HEK293 (cell line): ENCODE results near the gene CANX.
"Not testable (repeated sequence)": the region's sequence is repeated elsewhere in the genome, so short reads cannot be mapped to it uniquely, and the experiment has no call there.

Experiments used
- CTCF ChIA-PET: fragments of 350-600 bp; formaldehyde crosslinking; extraction: SDS; loops from one replicate; lab custom pipeline; 2021; ENCODE audit warnings: antibody characterized with exemption; lab: Yijun Ruan, JAX
- POLR2A ChIA-PET: fragments of 300-600 bp; formaldehyde crosslinking; extraction: SDS; loops from one replicate; lab custom pipeline; 2020; ENCODE audit warnings: antibody characterized with exemption, inconsistent platforms; lab: Yijun Ruan, JAX
- H3K27ac ChIP-seq: fragments of 200-500 bp; sonication (Bioruptor generic); 2 replicates; pipeline ENCODE4 v1.5.1; 2014; ENCODE audit warnings: low read depth, low read length, control low read depth, inconsistent platforms; ENCODE audit errors: extremely low read depth
- H3K36me3 ChIP-seq, 2 experiments: fragments of 200-500 bp in 1 of 2; sonication (Bioruptor generic) in 1 of 2; 1 replicate in 1 of 2; 2 replicates in 1 of 2; pipeline ENCODE4 v1.5.1; 2014 to 2017; ENCODE audit warnings: inconsistent platforms in 2 of 2, low read length in 2 of 2; ENCODE audit not compliant: control insufficient read depth in 2 of 2, insufficient read depth in 1 of 2
- H3K4me1 ChIP-seq: fragments of 200-500 bp; sonication (Bioruptor generic); 2 replicates; pipeline ENCODE4 v1.5.1; 2014; ENCODE audit warnings: mild to moderate bottlenecking, low read length, inconsistent platforms; ENCODE audit not compliant: control insufficient read depth, insufficient read depth
- H3K4me3 ChIP-seq: 2 replicates; pipeline ENCODE4 v1.5.1; 2011; ENCODE audit warnings: low read depth, mild to moderate bottlenecking, control low read depth, low read length, moderate library complexity
- H3K9me3 ChIP-seq: fragments of 200-500 bp; sonication (Bioruptor generic); 2 replicates; pipeline ENCODE4 v1.5.1; 2014; ENCODE audit warnings: low read depth, low read length, inconsistent platforms; ENCODE audit not compliant: control insufficient read depth, insufficient read depth
- GFI1B ChIP-seq: fragments of 450-650 bp; formaldehyde crosslinking; IDR thresholded peaks from 2 replicates; pipeline ENCODE4 v1.5.1; 2016; ENCODE audit warnings: missing biosample characterization, missing genetic modification characterization
- GLIS2 ChIP-seq: fragments of 450-650 bp; formaldehyde crosslinking; IDR thresholded peaks from 2 replicates; pipeline ENCODE4 v1.5.1; 2016; ENCODE audit warnings: missing biosample characterization, missing genetic modification characterization
- PBX3 ChIP-seq: sonication (generic); formaldehyde crosslinking; IDR thresholded peaks from 2 replicates; pipeline ENCODE4 v1.8.1; 2022; ENCODE audit warnings: mild to moderate bottlenecking, moderate library complexity, missing genetic modification reagents
- PRDM1 ChIP-seq: fragments of 450-650 bp; formaldehyde crosslinking; IDR thresholded peaks from 2 replicates; pipeline ENCODE4; 2016; ENCODE audit warnings: missing biosample characterization, missing genetic modification characterization
- TRIM28 ChIP-seq: IDR thresholded peaks from 2 replicates; pipeline ENCODE4 v1.6.1; 2011; ENCODE audit warnings: low read length, control low read depth, borderline replicate concordance
- ZNF112 ChIP-seq: fragments of 450-650 bp; formaldehyde crosslinking; IDR thresholded peaks from 2 replicates; pipeline ENCODE4 v1.5.0; 2017; ENCODE audit warnings: missing biosample characterization, missing genetic modification characterization
- ZNF223 ChIP-seq: fragments of 450-650 bp; formaldehyde crosslinking; IDR thresholded peaks from 2 replicates; pipeline ENCODE4 v1.5.1; 2016; ENCODE audit warnings: missing biosample characterization, missing genetic modification characterization
- ZNF341 ChIP-seq: fragments of 450-650 bp; formaldehyde crosslinking; IDR thresholded peaks from 2 replicates; pipeline ENCODE4; 2016; ENCODE audit warnings: low read depth, missing biosample characterization, missing genetic modification characterization
- ZNF366 ChIP-seq: fragments of 450-650 bp; formaldehyde crosslinking; conservative IDR thresholded peaks from 2 replicates; pipeline ENCODE4 v1.5.1; 2016; ENCODE audit warnings: missing biosample characterization, missing genetic modification characterization
- ZNF513 ChIP-seq: fragments of 450-650 bp; IDR thresholded peaks from 2 replicates; pipeline ENCODE4 v1.5.1; 2018; ENCODE audit warnings: missing biosample characterization, missing genetic modification characterization
- ZNF514 ChIP-seq: fragments of 450-650 bp; formaldehyde crosslinking; IDR thresholded peaks from 2 replicates; pipeline ENCODE4 v1.5.1; 2016; ENCODE audit warnings: missing biosample characterization, missing genetic modification characterization
- ZNF558 ChIP-seq: fragments of 450-650 bp; formaldehyde crosslinking; IDR thresholded peaks from 2 replicates; pipeline ENCODE4 v1.5.1; 2016; ENCODE audit warnings: missing biosample characterization, missing genetic modification characterization
- ZNF561 ChIP-seq: fragments of 450-650 bp; IDR thresholded peaks from 2 replicates; pipeline ENCODE4 v1.5.1; 2018; ENCODE audit warnings: missing biosample characterization, missing genetic modification characterization, borderline replicate concordance
- ZNF600 ChIP-seq: fragments of 450-650 bp; formaldehyde crosslinking; IDR thresholded peaks from 2 replicates; pipeline ENCODE4 v1.5.1; 2016; ENCODE audit warnings: missing biosample characterization, missing genetic modification characterization
- TF ChIP-seq, protein P1 (sequence below): fragments of 450-650 bp; formaldehyde crosslinking; IDR thresholded peaks from 2 replicates; pipeline ENCODE4 v1.5.1; 2016; ENCODE audit warnings: missing biosample characterization, missing genetic modification characterization

Gene CANX

DNA sequence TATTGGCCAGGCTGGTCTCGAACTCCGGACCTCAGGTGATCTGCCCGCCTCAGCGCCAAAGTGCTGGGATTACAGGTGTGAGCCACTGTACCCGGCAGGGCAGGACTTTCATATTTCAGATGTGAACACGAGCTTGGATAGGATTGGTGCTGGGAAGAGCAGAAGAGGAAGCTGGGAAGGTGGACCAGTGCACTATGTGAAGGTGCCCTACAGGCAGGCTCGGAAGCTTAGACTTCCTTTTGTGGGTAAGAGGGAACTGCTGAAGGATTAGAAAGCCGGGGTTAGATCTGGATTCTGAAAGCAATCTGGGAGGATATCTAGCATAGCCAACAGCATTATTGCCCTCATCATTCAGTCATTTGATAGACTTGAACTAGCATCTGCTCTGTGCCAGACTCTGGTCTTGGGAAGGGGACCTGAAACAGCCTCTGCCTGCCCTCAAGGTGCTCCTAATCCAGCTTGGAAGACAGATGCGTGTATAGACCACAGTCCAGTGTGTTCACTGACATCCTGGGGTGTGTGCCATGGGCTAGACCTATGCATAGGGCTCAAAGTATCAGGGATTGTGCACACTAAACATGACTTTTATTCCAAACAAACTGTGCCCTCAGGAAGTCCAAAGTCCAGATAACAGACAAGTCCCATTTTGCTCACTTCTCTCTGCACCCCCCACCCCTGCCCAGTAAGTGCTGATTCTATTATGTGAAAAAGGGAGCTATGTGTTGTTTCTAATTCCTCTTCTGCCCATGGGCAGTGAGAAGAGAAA is 18.6 kb upstream of the CANX start:
- POLR2A ChIA-PET: no interaction called here

GRCh38 chr5:179680780-179681401 is 17.9 kb upstream of the CANX start, which contains the start of gene CBY3:
Gene CBY3 (minus strand): TSS chr5:179681034. CDS start chr5:179680918, 116 bp downstream.
- CTCF ChIA-PET: interaction anchor here (0.5 to 1.1 kb wide), 5 partner anchors 11 to 224 kb away, joined by 3 to 5 read pairs (median 3); no protein-coding TSS in a partner anchor
- TF ChIP-seq ZNF223 (tag by site-specific recombination) (no peak), ZNF600 (tag by site-specific recombination) (peak; percentile 15; the same call in 1 of the 2 replicates)
- TF ChIP-seq, all 188 proteins: peak for 1
- POLR2A ChIA-PET: interaction anchor here (0.5 to 0.9 kb wide), 3 partner anchors 9 to 57 kb away, joined by 3 to 6 read pairs (median 4); no protein-coding TSS in a partner anchor
- no peaks in the 10 kb centered on the region; a peak in 1 of 3 replicates for H3K36me3 ChIP-seq
- H3K27ac ChIP-seq: no peak within 1 kb of the TSS
- no peaks in the 10 kb centered on the region for H3K4me1 ChIP-seq
- no peak within 1 kb of the TSS for H3K4me3 ChIP-seq
- H3K9me3 ChIP-seq: no peaks in the 10 kb centered on the region

More for the DNA sequence above, 18.6 kb upstream of the CANX start:
- Histone ChIP-seq H3K27ac (no peak overlapping the region), H3K36me3 (no peaks in the 10 kb centered on the region; a peak in 1 of 3 replicates), H3K4me3 (no peak overlapping the region), H3K9me3 (no peaks in the 10 kb centered on the region), H3K4me1 (no peaks in the 10 kb centered on the region)
- TF ChIP-seq ZNF561 (tag by site-specific recombination) (no peak), TRIM28 (peak; percentile 27; the same call in 1 of the 2 replicates), GFI1B (no peak), ZNF341 (tag by site-specific recombination) (no peak), GLIS2 (no peak), PBX3 (CRISPR knock-in tag) (no peak), ZNF558 (no peak)
- TF ChIP-seq, protein P1, sequence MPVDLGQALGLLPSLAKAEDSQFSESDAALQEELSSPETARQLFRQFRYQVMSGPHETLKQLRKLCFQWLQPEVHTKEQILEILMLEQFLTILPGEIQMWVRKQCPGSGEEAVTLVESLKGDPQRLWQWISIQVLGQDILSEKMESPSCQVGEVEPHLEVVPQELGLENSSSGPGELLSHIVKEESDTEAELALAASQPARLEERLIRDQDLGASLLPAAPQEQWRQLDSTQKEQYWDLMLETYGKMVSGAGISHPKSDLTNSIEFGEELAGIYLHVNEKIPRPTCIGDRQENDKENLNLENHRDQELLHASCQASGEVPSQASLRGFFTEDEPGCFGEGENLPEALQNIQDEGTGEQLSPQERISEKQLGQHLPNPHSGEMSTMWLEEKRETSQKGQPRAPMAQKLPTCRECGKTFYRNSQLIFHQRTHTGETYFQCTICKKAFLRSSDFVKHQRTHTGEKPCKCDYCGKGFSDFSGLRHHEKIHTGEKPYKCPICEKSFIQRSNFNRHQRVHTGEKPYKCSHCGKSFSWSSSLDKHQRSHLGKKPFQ: no peak
- CTCF ChIA-PET: interaction anchor here (0.6 to 1.1 kb wide), 4 partner anchors 11 to 225 kb away, joined by 3 to 5 read pairs (median 3); partner anchors contain the start of gene HNRNPH1

DNA sequence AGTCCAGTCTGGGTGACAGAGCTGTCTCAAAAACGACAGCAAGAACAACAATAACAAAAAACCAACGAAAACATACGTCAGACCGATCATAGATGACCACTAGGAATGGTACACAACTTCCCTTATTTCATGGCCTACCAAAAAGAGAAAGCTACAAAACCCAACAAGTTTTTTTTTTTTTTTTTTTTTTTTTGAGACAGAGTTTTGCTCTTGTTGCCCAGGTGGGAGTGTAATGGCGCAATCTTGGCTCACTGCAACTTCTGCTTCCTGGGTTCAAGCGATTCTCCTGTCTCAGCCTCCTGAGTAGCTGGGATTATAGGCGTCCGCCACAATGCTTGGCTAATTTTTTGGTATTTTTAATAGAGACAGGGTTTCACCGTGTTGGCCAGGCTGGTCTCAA is 9.6 kb upstream of the CANX start:
- ChIA-PET POLR2A (interaction anchor here (0.6 to 1.5 kb wide), 2 partner anchors 12 kb away, joined by 4 to 7 read pairs; no protein-coding TSS in a partner anchor), CTCF (interaction anchor here (1.0 kb wide), 1 partner anchor 21 kb away, joined by 4 read pairs; no protein-coding TSS in a partner anchor)
- H3K36me3 ChIP-seq, H3K4me3 ChIP-seq, H3K27ac ChIP-seq, H3K9me3 ChIP-seq, H3K4me1 ChIP-seq: not testable (repeated sequence)

GRCh38 chr5:179694561-179694960 is 4.2 kb upstream of the CANX start:
- CTCF ChIA-PET: interaction anchor here (0.6 to 1.6 kb wide), 2 partner anchors 26 to 117 kb away, joined by 3 to 6 read pairs; no protein-coding TSS in a partner anchor

More at GRCh38 chr5:179694561-179694960, 4.2 kb upstream of the CANX start:
- H3K4me3 ChIP-seq: no peak overlapping the region
- H3K36me3 ChIP-seq: no peaks in the 10 kb centered on the region
- H3K9me3 ChIP-seq: no peaks in the 10 kb centered on the region
- POLR2A ChIA-PET: interaction anchor here (0.7 to 1.1 kb wide), 3 partner anchors 17 to 71 kb away, joined by 3 to 4 read pairs (median 4); partner anchors contain the start of genes HNRNPH1 and MAML1
- no peak overlapping the region for H3K27ac ChIP-seq
- no peaks in the 10 kb centered on the region for H3K4me1 ChIP-seq
- TF ChIP-seq ZNF112 (tag by site-specific recombination) (no peak), ZNF366 (tag by site-specific recombination) (0 out of 2 replicates have a peak, but pooled peaks have one; percentile 44), PRDM1 (peak; percentile 92), ZNF514 (no peak), ZNF513 (peak; percentile 82)
